Measurements from ENCODE around the gene ERC2. TPM values are rescaled to one million over a fixed set of nuclear protein-coding genes. Genes with fewer than 3 reads are reported as not detected.

Gene ERC2
- total RNA-seq, 2 experiments from 2014 or later: not detected

GRCh38 chr3:55692957-55693558 lies 775.2 kb downstream of the ERC2 start:
- H3K4me2 ChIP-seq (ENCODE audit: low read length): no peak overlapping the region
- POLR2A ChIA-PET: no interaction called here

GRCh38 chr3:55692295-55692956 lies 775.8 kb downstream of the ERC2 start:
- Histone ChIP-seq H2AFZ (ENCODE audit: low read length) (peak overlapping the region; percentile 32; the same call in 1 of the 2 replicates), H3K4me2 (ENCODE audit: low read length) (peak overlapping the region; percentile 39), H3K36me3 (ENCODE audit: insufficient read depth, low read length) (no peaks in the 10 kb centered on the region), H4K20me1 (ENCODE audit: insufficient read depth, low read length) (no peaks in the 10 kb centered on the region), H3K4me1 (ENCODE audit: insufficient read depth, low read length, poor library complexity, severe bottlenecking) (peaks cover 58% of the 10 kb centered on the region), H3K4me3 (ENCODE audit: low read depth, low read length, poor library complexity, severe bottlenecking) (no peak overlapping the region), H3K9me2 (ENCODE audit: insufficient read depth, low read length) (no peaks in the 10 kb centered on the region), H3K9me3 (ENCODE audit: low read length) (no peaks in the 10 kb centered on the region), H3K27ac (ENCODE audit: low read depth, low read length, poor library complexity, severe bottlenecking) (peak overlapping the region; percentile 21), H3K79me2 (ENCODE audit: insufficient read depth, low read depth, low read length) (no peaks in the 10 kb centered on the region)
- TF ChIP-seq EZH2phosphoT487 (IDR thresholded peaks at IDR 0.05; ENCODE audit: borderline replicate concordance, low read depth, low read length): no peak
- no peak for TF ChIP-seq CTCF (conservative IDR thresholded peaks at IDR 0.05; ENCODE audit: low read length)
- CTCF ChIA-PET (ENCODE audit: unreplicated experiment): no interaction called here
- POLR2A ChIA-PET: interaction anchor here (1.1 to 2.6 kb wide), 7 partner anchors 12 to 205 kb away, joined by 3 to 21 read pairs (median 5); partner anchors contain the start of gene WNT5A
- peak; percentile 27 for DNase-seq (ENCODE audit: low spot score)
- intact Hi-C loops (cut with micrococcal nuclease; ENCODE audit: unreplicated experiment): no loop called here
- no TSS peak for BruUV-seq (replicated peaks)

More at GRCh38 chr3:55692957-55693558, 775.2 kb downstream of the ERC2 start:
- intact Hi-C loops (cut with micrococcal nuclease; ENCODE audit: unreplicated experiment): no loop called here
- H3K4me3 ChIP-seq (ENCODE audit: low read depth, low read length, poor library complexity, severe bottlenecking): no peak overlapping the region
- no peak overlapping the region for H3K27ac ChIP-seq (ENCODE audit: low read depth, low read length, poor library complexity, severe bottlenecking)
- CTCF ChIA-PET (ENCODE audit: unreplicated experiment): no interaction called here
- peak overlapping the region; percentile 32; the same call in 1 of the 2 replicates for H2AFZ ChIP-seq (ENCODE audit: low read length)
- DNase-seq (ENCODE audit: low spot score): no peak
- TF ChIP-seq EZH2phosphoT487 (IDR thresholded peaks at IDR 0.05; ENCODE audit: borderline replicate concordance, low read depth, low read length) (no peak), CTCF (conservative IDR thresholded peaks at IDR 0.05; ENCODE audit: low read length) (no peak)
- H3K9me3 ChIP-seq (ENCODE audit: low read length): no peaks in the 10 kb centered on the region
- BruUV-seq (replicated peaks): no TSS peak
- H3K9me2 ChIP-seq (ENCODE audit: insufficient read depth, low read length): no peaks in the 10 kb centered on the region
- peaks cover 51% of the 10 kb centered on the region for H3K4me1 ChIP-seq (ENCODE audit: insufficient read depth, low read length, poor library complexity, severe bottlenecking)
- no peaks in the 10 kb centered on the region for H3K36me3 ChIP-seq (ENCODE audit: insufficient read depth, low read length)
- no peaks in the 10 kb centered on the region for H4K20me1 ChIP-seq (ENCODE audit: insufficient read depth, low read length)
- no peaks in the 10 kb centered on the region for H3K79me2 ChIP-seq (ENCODE audit: insufficient read depth, low read depth, low read length)

Measured in OCI-LY7 (cell line).